ENCODE measurements around the gene ADGRV1.

Gene ADGRV1

DNA sequence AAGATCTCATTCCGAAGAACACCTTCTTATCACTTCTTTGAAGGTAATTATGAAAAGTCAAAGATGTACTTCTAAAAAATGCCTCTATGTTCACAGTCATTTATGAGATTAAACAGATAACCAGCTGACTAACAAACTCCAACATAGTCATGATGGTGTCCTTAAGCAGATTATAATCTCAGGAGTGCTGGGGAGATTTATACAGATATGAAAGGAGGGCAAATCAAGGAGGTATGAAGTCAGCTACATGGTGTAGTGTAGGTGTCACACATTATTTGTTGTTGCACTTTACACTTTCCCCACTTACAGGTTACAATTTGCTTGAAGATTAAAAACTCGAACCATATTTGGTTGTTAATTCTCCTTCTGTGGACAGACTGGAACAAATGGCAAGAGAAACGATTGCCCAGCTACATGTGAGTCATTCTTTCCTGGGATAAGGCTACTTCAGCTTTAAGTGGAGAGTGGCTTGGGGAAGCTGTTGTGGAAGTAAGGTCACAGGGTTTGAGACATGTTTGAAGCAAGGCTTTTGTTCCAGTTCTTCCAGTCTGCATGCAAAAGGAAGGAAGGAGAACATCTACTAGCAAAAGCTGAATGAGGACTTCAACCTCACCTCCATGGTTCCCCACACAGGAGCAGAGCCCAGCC is 320.1 kb downstream of the ADGRV1 start:
- DNase-seq, result no peak

DNA sequence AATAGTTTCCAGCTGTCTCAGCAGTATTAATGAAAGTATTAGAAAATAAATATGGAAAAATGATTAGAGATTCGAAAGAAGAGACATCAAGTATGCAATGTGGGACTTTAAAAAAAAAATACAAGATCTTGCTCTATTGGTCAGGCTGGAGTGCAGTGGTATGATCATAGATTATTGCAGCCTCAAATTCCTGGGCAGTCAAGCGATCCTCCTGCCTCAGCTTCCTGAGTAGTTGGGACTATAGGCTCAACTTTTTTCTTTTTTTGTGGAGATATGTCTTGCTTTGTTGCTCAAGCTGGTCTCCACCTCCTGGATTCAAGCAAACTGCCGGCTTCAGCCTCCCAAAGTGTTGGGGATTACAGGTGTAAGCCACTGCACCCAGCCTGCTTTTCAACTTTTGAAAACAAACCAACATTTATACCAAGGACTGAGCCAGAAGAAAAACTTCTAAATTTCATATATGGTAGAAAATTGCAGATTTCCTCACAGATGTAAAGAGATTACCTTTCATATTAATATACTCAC is 323.1 kb downstream of the ADGRV1 start:
- DNase-seq, result no peak

DNA sequence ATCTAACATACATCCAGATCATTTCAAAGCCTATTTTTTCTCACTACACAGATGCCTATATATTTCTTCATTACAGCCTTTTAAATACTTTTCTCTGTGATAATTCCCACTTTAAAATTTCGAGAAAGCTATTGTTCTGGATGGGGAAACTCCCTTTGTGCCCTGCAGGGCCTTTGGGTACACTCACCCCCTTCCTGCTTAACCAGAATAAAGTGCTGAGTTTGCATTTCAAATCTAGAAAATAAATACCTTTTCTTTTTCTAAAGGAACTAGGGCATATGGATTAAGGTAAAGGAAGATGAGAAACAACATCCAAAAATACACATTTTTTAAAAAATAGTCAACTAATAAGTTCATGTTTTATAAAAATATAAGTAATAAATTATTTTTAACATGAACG is 323.9 kb downstream of the ADGRV1 start:
- DNase-seq, result no peak

DNA sequence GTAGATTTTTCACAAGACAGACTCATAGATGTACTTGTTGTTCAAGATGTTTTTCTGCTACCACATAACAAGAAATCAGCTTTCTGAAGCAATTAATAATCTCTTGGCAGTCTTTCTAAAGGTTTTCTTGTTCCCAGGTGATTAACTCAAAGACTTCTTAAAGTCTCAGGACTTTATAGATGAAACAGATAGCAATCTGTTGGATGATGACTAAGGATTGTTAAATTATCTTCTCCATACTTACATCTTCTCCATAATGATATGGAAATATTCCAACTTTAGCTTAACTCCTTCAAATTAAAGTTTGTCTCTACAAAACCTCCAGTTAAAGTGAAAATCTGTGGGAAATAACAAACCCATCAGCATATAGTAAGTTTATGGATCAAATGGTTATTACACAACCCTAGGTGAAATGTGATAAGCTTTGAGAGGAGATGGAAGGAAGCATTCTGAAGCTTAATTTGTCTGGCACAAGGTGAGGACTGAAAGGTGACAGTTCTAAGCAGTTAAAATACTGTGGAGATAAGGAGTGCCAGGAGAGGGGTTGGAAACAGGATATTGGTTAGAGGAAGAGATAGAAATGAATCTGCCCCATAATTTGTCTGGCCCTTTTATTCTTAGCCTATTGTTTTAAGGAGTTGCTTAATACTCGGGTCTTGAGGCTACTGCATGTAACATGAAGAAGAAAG is 326.7 kb downstream of the ADGRV1 start:
- DNase-seq, result no peak

DNA sequence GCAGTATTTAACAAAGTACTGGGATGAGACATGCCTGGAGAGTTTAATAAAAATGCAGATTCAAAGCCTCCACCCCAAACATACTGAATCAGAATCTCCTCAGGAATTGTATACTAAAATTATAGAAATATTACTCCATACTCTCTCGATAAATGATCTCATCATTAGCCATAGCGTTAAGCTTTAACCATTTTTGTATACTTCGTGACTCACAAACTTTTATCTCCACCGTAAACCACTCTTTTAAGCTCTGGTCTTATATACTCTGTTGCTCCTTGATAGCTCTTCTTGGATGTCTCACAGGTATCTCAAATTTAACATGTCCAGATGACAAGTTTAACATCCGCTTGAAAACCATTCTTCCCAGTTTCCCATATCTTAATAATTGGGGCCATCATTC is 327.8 kb downstream of the ADGRV1 start:
- no peak for DNase-seq

DNA sequence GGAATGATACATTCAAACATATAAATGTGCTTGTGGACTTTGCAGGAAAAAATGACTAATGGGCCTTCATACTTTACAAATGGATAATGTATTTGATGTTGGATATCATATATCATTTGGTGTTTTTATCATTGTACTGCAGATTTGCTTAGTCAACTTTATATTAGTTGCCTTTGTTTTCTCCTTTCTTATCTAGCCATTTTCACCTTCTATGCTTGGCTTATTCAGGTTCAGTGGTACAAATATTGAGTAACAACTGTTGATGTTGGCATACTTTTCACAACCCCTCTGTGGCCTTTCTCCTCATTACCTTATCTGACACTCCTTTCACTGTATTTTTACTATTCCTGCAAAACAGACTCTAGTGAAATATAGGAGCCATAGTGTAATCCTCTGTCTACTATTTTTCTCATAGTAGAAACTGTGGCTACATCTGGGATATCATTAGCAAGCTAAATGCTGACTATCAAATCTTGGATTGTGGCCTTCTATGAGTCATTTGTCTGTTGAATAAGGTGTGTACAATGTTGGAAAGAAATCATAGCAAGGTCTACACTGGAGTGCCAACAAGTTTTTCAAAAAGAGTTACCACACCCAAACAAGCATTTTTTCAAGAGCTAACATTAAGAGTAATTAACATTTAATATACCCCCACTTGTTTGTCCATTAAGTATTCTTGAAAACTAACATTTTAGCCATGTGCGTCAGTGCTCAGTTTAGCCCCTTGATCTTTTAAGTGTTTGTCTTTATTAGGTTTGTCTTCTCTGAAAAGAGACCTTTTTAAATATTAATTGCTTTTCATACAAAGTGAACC is 330.1 kb downstream of the ADGRV1 start:
- DNase-seq, result no peak

DNA sequence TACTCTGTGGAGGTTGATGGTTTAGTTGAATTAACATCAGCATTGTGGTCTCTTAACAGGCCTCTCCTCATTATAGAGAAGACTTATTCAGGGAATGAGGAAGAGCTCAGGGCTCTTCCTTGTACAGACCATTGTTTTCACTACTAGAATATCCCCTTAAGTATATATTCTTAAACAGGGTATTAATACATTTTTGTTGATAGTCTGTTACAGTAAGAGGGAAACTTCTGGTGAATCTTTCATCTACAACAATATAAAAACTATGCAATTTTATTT is 330.7 kb downstream of the ADGRV1 start:
- no peak for DNase-seq

DNA sequence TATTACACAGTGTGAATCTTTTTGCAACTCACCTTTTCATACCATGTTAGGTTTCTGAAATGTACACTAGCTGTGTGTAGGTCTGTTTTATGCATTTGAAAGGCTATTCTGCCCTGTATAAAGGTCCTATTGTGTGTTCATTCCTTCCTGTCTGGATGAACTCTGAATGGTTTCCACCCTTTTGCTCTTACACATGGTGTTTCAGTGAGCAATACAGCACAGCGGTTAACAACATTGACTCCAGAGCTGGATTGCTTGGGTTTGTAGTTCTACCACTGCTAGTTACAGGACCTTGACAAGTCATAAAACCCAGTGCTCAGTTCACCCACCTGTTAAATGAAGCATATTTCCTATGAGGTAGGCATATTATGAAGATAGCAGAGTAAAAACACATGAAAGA is 331.6 kb downstream of the ADGRV1 start:
- DNase-seq, result no peak

DNA sequence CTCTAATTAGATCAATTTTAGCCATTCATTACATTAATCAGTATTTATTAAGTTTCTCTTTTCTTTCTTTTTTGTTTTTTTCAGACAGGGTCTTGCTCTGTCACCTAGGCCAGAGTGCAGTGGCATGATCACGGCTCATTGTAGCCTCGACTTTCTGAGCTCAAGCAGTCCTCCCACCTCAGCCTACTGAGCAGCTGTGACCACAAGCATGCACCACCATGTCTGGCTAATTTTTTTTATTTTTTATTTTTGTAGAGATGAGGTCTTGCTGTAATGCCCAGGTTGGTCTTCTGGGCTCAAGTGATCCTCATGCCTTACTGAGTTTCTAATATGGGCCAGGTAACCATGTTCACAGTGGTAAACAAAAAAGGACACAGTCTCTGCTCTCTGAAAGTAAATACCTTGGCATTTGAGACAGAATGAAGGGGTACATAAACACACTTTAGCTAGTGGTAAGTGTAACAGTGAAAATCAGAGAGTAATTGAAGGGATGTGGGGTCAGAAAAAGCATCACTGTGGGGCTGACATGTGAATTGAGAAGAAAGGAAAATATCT is 336.3 kb downstream of the ADGRV1 start:
- DNase-seq, result no peak

DNA sequence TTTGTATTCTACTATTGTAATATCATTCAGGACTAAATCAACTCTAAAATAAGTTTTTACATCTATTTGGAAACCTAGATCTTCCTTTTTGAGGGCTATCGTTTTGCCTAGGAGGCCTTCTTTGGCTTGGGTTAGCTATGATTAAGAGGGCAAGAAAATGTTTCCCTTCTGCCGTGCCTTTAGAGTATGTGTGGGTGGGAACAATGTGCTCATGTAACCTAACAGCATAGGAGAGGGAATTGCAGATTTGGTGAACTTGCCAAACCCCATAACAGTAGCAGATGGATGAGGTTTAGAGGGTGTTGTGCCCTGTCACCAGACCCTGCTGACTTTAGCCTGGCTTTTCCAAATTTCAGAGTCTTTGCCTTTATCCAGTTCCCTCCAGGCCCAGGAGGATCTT is 339.0 kb downstream of the ADGRV1 start:
- DNase-seq, result no peak

DNA sequence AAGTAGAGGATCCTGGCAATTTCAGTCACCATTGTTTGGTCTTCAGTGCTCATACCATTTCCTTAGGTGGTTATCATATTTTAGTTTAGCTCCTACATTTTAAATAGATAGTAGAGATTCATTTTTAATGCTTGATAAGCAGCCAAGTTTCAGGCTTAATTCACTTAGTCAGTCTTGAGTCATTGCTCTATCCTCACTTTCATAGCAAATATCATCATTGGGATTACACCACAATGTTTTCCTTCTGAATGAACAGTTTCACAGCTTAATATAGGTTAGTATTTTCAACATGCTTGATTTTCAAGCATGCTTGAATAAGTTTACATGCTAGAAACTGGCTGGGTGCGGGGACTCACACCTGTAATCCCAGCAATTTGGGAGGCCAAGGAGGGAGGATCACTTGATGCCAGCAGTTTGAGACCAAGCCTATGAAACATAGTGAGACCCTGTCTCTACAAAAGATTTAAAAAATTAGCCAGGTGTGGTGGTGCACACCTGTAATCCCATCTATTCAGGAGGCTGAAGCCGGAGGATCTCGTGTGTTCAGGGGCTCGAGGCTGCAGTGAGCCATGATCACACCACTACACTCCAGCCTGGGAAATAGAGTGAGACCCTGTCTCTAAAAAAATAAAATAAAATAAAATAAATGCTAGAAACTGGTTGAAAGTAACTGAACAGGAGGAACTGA is 339.9 kb downstream of the ADGRV1 start:
- DNase-seq, result no peak

DNA sequence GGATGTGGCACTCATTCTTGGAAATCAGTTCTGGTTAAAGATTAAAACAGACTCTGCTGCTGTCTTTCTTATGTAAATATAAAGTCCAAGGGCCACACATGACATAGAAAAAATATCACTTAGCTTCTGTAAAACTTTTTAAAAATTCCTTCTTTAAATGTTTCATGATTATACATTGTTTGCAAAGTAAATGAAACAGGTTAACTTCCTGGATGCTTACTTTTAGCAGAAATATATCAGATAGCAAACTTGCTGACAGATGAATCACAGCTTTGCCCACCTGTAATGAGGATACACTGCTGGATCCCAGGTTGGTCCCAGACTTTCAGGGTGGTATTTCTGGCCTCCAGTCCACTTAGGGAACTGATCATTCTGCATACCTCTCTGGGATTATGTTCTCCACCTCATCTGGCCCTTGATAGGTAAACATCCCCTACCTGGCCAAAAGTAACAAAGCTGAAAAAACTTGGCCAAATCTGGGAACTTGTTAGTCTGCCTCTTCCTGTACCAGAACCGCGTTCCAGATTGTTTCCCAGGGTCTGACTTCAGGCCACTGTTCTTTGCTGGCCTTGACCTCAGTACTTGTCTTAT is 340.5 kb downstream of the ADGRV1 start:
- no peak for DNase-seq

DNA sequence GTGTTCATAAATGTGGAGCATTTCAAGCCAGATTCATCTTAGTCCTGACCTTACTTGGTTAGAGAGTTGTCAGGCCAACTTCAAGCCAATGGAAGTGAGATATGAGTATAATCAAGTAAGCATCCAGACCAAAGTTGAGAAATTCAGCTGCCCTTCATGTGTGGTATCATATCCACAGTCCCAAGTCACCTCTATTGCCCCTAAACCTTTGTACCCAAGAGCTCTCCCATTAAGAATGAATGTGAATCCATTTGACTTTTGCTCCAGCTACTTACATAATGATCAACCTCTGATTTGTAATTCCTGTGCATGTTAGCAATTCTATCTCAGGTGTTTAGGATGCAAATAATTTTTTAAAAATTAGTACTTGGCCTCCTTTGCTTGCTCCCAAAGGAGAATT is 342.7 kb downstream of the ADGRV1 start:
- DNase-seq, result no peak

DNA sequence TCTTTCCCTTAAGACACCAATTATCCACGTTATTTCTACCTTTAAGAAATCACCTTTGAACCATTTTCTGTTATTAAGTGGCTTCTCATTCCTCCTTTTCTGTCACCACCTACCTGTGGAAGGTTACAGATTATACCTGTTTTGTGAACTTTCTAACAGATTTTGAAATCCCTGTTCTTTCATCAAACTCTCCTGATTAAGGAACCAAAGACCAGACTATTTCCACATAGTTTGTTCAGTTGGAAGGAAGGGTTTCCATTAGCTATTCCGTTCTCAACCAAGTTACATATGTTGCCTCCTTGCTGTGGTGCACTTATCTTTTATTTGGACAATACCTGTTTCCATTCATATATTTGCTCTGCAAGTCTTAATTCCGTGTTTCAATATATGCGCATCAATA is 343.6 kb downstream of the ADGRV1 start:
- no peak for DNase-seq

DNA sequence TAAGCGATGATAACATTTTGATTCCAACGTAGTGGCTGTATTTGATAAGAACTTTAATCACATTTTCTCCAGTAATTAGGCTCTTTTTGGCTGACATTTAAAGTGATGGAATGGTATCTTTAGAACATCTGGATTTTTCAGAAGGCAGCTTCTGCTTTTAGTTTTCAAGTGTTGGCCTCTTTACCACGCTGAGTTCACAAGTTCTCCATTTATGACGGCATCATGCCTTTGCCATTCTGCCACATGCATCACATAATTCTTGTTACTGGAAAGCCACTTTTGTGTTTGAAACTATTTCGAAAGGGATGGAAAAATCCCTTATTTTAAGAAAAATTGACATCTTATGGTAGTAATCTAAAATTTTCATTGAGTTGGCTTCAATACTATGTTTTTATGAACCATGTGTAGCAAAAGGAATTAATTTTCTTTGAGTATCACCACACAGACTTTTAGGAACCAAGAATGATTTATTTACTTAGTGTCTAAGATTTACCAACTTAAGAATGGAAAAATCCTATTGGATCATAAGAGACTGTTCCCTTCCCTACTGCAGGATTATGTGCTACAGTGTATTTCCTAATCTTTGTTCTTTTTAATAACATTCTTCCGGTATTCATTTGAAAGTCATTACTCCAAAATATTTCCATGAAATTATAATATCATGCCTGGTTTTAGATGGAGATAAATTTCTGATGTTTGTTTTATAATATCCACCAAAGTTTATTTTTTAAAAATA is 344.2 kb downstream of the ADGRV1 start:
- DNase-seq, result no peak

DNA sequence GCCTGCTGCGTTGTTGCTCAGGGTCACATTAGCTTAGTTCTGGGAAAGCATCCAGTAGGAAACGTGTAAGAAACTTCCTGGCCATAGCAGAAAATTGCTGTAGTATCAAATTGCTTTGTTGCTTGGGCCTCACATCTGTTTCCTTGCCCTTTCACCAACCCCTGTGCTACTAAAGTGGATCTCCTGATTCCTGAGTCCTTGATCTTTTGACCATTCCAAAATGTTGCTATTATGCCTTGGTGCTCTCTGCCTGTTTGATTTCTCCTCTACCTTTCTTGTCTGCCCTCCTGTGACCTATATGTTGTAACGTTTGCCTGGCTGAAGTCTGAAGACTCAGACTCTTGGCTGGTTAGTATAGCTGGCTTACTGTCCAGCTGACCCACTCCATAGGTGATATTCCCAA is 350.5 kb downstream of the ADGRV1 start:
- DNase-seq, result no peak

DNA sequence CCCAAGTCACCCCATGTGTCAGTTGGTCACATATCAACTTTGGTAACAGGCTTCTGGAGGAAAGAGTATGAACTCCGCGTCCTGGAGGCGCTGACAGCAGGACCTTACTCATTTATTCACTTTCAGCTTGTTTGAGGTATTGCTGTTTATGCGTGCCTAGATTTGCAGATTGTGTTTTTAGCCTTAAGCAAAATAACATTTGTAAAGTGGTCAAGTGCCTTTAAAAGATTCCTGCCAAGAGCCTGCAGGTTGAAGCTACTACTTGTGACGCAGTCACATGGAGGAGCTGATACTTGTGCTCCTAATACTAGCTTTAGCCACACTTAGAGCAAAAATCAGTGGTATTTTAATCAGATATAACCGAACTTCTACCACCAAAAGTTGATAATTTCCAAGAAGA is 351.3 kb downstream of the ADGRV1 start:
- DNase-seq, result no peak

DNA sequence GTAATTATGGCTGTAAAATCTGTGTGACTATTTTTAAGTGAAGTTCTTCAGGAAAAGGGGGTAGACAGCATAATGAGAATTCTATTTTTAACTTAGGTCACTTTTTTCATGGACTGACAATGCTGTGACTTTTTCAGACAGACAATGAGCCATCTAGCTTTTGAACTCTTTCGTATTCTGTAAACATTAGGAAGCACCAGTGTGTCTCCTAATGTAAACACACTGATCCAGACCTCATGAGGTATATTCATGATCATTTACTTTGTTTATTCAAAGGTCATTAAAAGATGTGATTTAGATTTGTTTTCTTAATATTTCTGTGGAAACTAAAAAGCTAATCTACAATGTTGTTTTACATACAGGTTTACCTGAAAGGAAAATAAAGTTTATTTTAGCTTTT is 352.6 kb downstream of the ADGRV1 start:
- no peak for DNase-seq

DNA sequence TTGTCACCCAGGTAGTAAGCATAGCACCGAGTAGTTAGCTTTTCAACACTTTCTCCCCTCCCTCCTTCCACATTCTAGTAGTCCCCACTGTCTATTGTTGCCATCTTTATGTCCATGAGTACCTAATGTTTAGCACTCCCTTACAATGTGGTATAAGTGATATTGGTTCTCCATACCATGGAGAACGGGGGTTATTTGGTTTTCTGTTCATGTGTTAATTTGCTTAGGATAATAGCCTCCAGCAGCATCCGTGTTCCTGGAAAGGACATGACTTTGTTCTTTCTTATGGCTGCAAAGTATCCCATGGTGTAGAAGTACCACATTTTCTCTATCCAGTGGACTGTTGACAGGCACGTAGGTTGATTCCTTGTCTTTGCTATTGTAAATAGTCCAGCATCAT is 353.9 kb downstream of the ADGRV1 start:
- DNase-seq, result no peak

DNA sequence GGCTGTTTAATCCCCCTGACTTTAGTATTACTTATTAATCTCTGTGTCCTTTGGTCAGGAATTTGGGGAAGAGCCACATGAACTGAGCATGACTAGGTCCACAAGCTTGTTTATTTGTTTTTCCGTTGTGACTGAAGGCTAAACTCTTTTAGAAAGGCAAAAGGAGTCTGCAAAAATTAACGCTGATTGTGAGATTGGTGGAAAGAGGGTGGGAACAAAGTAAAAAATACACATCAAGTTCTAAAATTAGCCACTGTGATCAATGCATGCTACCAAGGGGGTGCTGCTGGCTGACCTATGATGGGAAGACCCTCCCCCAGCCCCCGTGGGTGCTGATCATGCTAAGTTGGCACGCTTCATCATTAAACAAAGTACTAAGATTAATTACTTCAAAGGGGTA is 356.8 kb downstream of the ADGRV1 start:
- no peak for DNase-seq

DNA sequence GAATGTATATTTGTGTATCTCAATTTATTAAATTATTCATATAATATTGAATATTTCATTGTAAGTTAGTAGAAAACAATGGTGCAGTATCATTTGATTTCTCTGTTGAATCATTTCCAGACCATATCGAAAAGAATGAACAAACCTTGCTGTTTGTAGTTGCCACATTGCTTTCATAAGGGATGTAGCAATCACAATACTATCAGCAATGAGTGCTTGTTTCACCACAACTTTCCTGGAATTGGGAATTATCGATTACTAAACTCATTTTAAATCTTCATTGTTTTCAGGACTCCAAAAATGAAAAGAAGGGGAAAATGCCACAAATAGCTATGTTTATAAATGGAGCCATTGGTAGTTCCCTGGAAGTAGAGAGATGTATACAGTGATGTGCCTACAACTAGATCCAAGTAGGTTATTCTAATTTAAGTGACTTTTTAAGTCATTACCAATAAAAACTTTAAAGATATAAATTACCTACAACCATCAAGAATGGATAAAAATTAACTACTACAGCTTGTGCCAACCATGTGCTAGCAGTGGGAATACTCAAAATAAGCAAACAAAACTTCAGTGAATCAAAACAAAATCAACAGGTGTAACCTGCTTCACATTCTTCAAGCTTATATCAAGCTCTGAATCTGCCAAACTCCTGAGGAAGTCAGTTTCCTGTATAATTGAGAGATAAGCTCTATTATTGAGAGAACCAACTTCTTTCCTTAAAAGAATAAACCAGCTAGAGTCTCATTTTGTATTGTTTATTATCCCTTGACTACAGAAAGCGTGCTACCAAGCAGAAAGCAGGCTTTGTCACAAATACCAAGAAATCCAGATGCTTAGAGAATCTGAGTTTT is 358.6 kb downstream of the ADGRV1 start:
- DNase-seq, result no peak
